KBM-7 (cell line): Measurements from ENCODE around the gene NDUFAF5.

Source experiments
- DNase-seq: peaks from one replicate; pipeline ENCODE4 v3.0.0-alpha.2; 2015
- in situ Hi-C: fragments of 300-500 bp; cut with MboI; formaldehyde crosslinking; loops from 2 replicates; pipeline ENCODE4 v1.14.3; 2020; ENCODE audit warnings: low sequenced_read_pairs, low pct_unique_long_range_greater_than_20kb, mixed read lengths

NDUFAF5 gene

GRCh38 chr20:13814672-13815071, 29.8 kb downstream of the NDUFAF5 start:
- in situ Hi-C loops = no loop called here

GRCh38 chr20:13816757-13817156, 31.9 kb downstream of the NDUFAF5 start:
- no peak for DNase-seq
- in situ Hi-C loops = no loop called here

More at GRCh38 chr20:13814672-13815071, 29.8 kb downstream of the NDUFAF5 start:
- DNase-seq = no peak

GRCh38 chr20:13817342-13817741, 32.5 kb downstream of the NDUFAF5 start:
- no peak for DNase-seq
- in situ Hi-C loops = no loop called here

DNA sequence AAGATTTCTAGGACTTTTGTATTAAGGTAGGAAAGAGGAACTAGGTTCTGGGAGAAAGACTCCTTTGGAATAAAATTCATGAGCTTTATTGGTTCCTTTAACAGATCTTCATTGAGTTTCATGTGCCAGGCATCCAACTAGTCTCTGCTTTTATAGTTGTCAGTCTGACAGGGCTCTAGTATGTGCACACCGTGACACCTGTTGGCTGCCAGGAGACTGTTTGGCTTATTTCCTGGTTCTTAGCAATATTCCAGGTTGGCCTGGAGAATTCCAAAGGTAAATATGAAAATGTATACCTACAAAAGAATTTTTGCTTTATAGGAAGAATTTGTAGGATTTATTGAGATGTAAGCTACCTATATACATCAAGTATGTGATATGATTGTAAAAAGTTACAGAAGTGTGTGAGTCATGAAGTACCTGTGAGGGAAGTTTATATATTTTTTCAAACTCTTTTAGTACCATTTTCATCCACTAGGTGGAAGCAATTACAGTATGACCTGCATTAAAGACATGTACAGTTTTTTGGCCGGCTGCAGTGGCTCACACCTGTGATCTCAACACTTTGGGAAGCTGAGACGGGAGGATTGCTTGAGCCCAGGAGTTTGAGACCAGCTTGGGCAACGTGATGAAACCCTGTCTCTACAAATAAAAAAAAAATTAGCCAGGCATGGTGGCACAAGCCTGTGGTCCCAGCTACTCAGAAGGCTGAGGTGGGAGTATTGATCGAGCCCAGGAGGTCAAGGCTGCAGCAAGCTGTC, 35.2 kb downstream of the NDUFAF5 start:
- in situ Hi-C loops = no loop called here
- DNase-seq = peak; percentile 76

DNA sequence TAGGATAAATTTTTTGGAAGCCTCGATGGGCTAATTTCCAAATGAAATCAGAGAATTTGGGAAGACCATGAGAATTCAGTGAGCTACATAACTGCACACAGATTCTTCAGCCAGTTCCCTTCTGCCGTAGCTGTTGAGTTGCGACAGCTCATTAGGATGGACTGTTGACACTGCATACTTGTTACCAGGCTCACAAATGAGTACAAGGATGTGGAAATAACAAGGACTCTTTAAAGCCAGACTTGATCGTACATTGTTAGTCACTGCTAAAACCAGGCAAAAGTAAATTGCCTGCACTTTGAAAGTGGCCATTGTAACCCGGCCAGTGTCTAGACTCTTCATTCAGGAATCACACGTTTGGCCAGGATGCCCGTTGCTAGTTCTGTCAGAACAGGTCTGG, 37.0 kb downstream of the NDUFAF5 start:
- in situ Hi-C loops = no loop called here
- no peak for DNase-seq

DNA sequence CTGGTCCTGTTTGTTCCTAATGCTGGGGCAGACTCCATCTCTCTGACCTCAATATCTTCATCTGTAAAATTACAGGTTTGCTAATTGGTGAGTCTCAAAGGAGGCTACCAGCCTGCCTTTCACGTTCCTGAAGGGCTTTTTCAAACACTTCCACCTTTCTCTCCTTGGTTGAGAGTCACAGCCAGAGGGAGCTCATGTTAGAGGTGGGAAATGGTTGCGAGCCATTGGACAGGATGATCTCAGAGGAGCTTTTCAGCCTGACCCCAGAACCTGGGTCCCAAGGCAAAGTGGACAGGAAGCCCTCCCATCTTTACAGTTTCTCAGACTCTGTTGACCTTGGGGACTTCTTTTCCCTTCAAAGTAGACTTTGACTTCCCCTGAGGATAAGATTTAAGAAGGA, 37.6 kb downstream of the NDUFAF5 start:
- DNase-seq = no peak
- in situ Hi-C loops = no loop called here

- no peak for DNase-seq
- in situ Hi-C loops = no loop called here
These were observed 39.6 kb downstream of the NDUFAF5 start for GRCh38 chr20:13824459-13824858.

- in situ Hi-C loops = no loop called here
These were observed 40.6 kb downstream of the NDUFAF5 start for GRCh38 chr20:13825465-13825864.

DNA sequence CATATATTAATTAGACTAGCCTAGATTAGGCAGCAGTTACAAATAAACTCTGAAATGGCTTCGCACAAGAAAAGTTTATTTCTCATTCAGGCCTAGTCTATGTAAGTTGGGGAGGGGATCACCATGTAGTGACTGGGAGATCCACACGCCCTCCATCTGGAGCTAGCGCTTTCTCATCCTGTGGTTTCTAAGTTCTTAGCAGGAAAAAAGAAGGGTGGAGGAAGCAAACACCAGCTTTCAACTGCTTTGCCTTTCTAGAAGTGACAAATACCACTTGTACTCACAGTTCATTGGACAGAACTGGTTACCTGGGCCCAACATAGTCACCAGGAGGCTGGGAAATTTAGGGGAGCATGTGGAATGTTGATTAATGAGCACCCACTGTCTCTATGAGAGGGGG, 46.6 kb downstream of the NDUFAF5 start:
- DNase-seq = no peak
- in situ Hi-C loops = no loop called here

More at GRCh38 chr20:13825465-13825864, 40.6 kb downstream of the NDUFAF5 start:
- DNase-seq = no peak

GRCh38 chr20:13838664-13839063, 53.8 kb downstream of the NDUFAF5 start:
- no peak for DNase-seq

DNA sequence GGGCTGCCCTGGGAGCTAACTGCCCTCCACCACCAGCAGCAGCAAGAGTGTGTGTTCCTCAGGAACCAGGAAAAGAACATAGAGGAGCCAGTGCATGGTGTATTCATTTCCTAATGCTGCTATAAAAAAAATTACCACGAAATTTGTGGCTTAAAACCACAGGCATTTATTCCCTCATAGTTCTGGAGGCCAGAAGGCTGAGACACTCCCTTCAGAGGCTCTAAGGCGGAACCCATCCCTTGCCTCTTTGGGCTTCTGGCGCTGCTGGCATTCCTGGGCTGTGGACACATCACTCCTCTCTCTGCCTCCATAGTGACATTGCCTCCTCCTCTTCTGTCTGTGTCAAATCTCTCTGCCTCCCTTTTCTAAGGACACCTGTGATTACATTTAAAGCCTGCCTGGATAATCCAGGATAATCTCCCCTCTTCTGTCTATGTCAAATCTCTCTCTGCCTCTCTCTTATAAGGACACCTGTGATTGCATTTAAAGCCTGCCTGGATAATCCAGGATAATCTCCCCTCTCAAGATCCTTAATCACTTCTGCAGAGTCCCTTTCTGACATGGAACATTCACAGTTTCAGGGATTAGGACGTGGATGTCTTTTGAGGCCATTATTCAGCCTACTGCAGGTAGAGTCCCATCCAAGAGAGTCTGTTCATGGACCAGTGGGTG, 54.7 kb downstream of the NDUFAF5 start:
- in situ Hi-C loops = no loop called here
- no peak for DNase-seq

More at GRCh38 chr20:13838664-13839063, 53.8 kb downstream of the NDUFAF5 start:
- in situ Hi-C loops = no loop called here

- no peak for DNase-seq
- in situ Hi-C loops = no loop called here
These were observed 55.3 kb downstream of the NDUFAF5 start for GRCh38 chr20:13840093-13840465.

- in situ Hi-C loops = no loop called here
These were observed 56.4 kb downstream of the NDUFAF5 start for GRCh38 chr20:13841206-13841605.

GRCh38 chr20:13844296-13844695, 59.5 kb downstream of the NDUFAF5 start:
- DNase-seq = no peak
- in situ Hi-C loops = no loop called here

More at GRCh38 chr20:13841206-13841605, 56.4 kb downstream of the NDUFAF5 start:
- no peak for DNase-seq

GRCh38 chr20:13851279-13851678, 66.5 kb downstream of the NDUFAF5 start:
- in situ Hi-C loops = no loop called here
- DNase-seq = no peak

DNA sequence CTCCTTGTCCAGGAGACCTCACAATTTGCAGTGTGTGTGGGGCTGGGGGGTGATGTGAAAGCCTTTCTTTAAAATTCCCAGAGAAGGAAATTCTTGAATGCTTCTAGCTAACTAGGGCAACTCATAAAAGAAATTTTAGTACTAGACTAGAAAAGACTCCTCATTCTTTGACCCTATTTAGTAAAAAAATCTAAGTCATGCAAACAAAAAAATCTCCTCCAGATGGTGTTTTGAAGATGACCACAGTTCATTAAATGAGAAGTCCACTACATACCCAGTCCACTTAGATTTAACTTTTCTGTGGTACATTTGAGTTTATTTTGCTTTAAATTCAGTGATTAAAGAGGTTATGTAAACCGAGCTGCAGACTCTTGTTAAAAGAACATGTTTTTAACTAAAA, 67.5 kb downstream of the NDUFAF5 start:
- in situ Hi-C loops = no loop called here
- no peak for DNase-seq

GRCh38 chr20:13855613-13856012, 70.8 kb downstream of the NDUFAF5 start:
- no peak for DNase-seq
- in situ Hi-C loops = no loop called here

DNA sequence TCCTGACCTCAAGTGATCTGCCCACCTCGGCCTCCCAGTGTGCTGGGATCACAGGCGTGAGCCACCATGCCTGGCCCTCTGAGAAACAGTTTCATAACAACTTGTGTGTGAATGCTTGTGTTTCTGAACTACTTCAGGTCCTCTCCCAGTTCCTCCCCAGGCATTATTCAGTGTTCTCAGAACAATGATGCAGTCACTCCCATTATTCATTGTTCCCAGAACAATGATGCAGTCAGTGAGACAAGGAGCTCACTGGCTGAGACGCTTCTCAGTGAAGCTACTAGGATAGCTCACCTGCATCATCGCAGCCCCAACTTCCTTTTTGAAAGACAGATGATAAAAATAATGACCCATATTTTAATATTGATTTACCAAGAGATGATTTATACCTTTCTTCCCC, 71.5 kb downstream of the NDUFAF5 start:
- no peak for DNase-seq
- in situ Hi-C loops = no loop called here

GRCh38 chr20:13857304-13857703, 72.5 kb downstream of the NDUFAF5 start:
- no peak for DNase-seq
- in situ Hi-C loops = no loop called here

GRCh38 chr20:13857961-13858360, 73.1 kb downstream of the NDUFAF5 start:
- in situ Hi-C loops = no loop called here
- no peak for DNase-seq

GRCh38 chr20:13858439-13858838, 73.6 kb downstream of the NDUFAF5 start:
- in situ Hi-C loops = no loop called here

More at GRCh38 chr20:13858439-13858838, 73.6 kb downstream of the NDUFAF5 start:
- no peak for DNase-seq
